ENCODE data around the gene ZNF384. TPM values are rescaled to one million over a fixed set of nuclear protein-coding genes. Genes with fewer than 3 reads are reported as not detected.
A peak's percentile ranks its signal among the peaks of the same experiment; 100 is the strongest.

ZNF384 gene
- total and polyA plus RNA-seq, 10 of the 15 experiments (the other 5 are each of a cell fraction or from before 2014, with no cell fraction given), result 0.46 to 81.5 (median 30.5) TPM

- TF ChIP-seq SKIL (IDR thresholded peaks at IDR 0.05; ENCODE audit: low read depth, poor library complexity, severe bottlenecking), result no peak
- no peak for TF ChIP-seq RELA (IDR thresholded peaks at IDR 0.05; ENCODE audit: borderline replicate concordance, partially characterized antibody)
- no peak for TF ChIP-seq USF1 (IDR thresholded peaks at IDR 0.05; ENCODE audit: borderline replicate concordance, extremely low read length, insufficient read depth, low read depth, low read length)
These were observed 58.4 kb downstream of the ZNF384 start (continued) for GRCh38 chr12:6630736-6631135.

- 89% methylated on average over 6 of the region's 7 CpGs for WGBS (ENCODE audit: insufficient coverage, insufficient replicate concordance, low lambda C conversion rate, missing lambda C conversion rate)
- BruUV-seq (replicated peaks), result no TSS peak
- ATAC-seq, result peak; percentile 68
- peak overlapping the region; percentile 60; the same call in 1 of the 2 replicates for H3K4me3 ChIP-seq
- in situ Hi-C loops (cut with MboI) (no loop called here), intact Hi-C loops (cut with micrococcal nuclease; ENCODE audit: unreplicated experiment) (loop anchor here (2.0 kb wide), 1 partner anchor 61 kb away; the partner anchor contains the start of gene ZNF384)
- POLR2A ChIA-PET, result interaction anchor here (0.6 to 2.2 kb wide), 10 partner anchors 8 to 324 kb away, joined by 3 to 10 read pairs (median 6); partner anchors contain the start of genes LPAR5, PTPN6 and ZNF384
- peaks cover 12% of the 10 kb centered on the region for H3K79me2 ChIP-seq (ENCODE audit: control insufficient read depth, insufficient read depth, low read length)
- SMC1A ChIA-PET (ENCODE audit: uncharacterized antibody, unreplicated experiment), result interaction anchor here (0.8 to 3.6 kb wide), 6 partner anchors 17 to 125 kb away, joined by 3 to 13 read pairs (median 4); partner anchors contain the start of gene MLF2
- H3K27me3 ChIP-seq (replicated peaks in 1 of 2; ENCODE audit: control insufficient read depth in 2 of 2, insufficient read depth in 2 of 2, low read length in 1 of 2), result no peaks in the 10 kb centered on the region
- no peak overlapping the region for H3K27ac ChIP-seq (ENCODE audit: control insufficient read depth, insufficient read depth)
- no peaks in the 10 kb centered on the region for H3K36me3 ChIP-seq (ENCODE audit: control insufficient read depth in 2 of 2, insufficient read depth in 2 of 2, low read length in 1 of 2)
- peak overlapping the region; percentile 37; the same call in 1 of the 2 replicates for H2AFZ ChIP-seq (ENCODE audit: control insufficient read depth, low read depth, low read length)
- no peaks in the 10 kb centered on the region for H4K20me1 ChIP-seq (ENCODE audit: control insufficient read depth, insufficient read depth)
- TF ChIP-seq ZNF384 (IDR thresholded peaks at IDR 0.05; ENCODE audit: borderline replicate concordance, low read depth, low read length), result peak; percentile 20; the same call in 1 of the 2 replicates
- TF ChIP-seq NFYB (IDR thresholded peaks at IDR 0.05; ENCODE audit: insufficient read depth, low read depth, low read length), result 0 out of 2 replicates have a peak, but pooled peaks have one; percentile 50
- TF ChIP-seq ZNF274 (IDR thresholded peaks at IDR 0.05; ENCODE audit: insufficient read depth, insufficient read length), result no peak
- TF ChIP-seq EGR1 (IDR thresholded peaks at IDR 0.05; ENCODE audit: borderline replicate concordance in 1 of 2, low read depth in 2 of 2, low read length in 2 of 2), result peak in 1 of 2 experiments; percentile 83; a peak in 2 of 3 replicates
- peak; percentile 81 for FAIRE-seq
- H3K9me3 ChIP-seq (replicated peaks; ENCODE audit: control insufficient read depth, insufficient read depth, low read length), result no peaks in the 10 kb centered on the region
- CTCF ChIA-PET, result interaction anchor here (0.6 to 2.6 kb wide), 9 partner anchors 9 to 126 kb away, joined by 3 to 7 read pairs (median 4); partner anchors contain the start of gene MLF2
- peaks cover 29% of the 10 kb centered on the region for H3K4me1 ChIP-seq (ENCODE audit: control insufficient read depth, insufficient read depth, low read length)
- RAD21 ChIA-PET (ENCODE audit: unreplicated experiment), result interaction anchor here (0.5 to 2.2 kb wide), 9 partner anchors 8 to 242 kb away, joined by 3 to 8 read pairs (median 4); partner anchors contain the start of genes COPS7A, LPAR5 and ZNF384
- DNase-seq (ENCODE audit: low read depth, low spot score), result no peak
- no peak overlapping the region for H3K9ac ChIP-seq (ENCODE audit: control insufficient read depth, insufficient read depth, low read length)
- peak overlapping the region; percentile 59; the same call in 1 of the 2 replicates for H3K4me2 ChIP-seq (ENCODE audit: control insufficient read depth, insufficient read depth)
These were observed 61.6 kb downstream of the ZNF384 start for GRCh38 chr12:6627616-6628015.
